NCI-H1105 (cell line): ENCODE results near the gene FHIT.
"Not testable (repeated sequence)": the region's sequence is repeated elsewhere in the genome, so short reads cannot be mapped to it uniquely, and the experiment has no call there.

Experiments
- DNase-seq: peaks from one replicate; lab custom pipeline; 2025; lab: John Stamatoyannopoulos, UW

FHIT gene

DNA sequence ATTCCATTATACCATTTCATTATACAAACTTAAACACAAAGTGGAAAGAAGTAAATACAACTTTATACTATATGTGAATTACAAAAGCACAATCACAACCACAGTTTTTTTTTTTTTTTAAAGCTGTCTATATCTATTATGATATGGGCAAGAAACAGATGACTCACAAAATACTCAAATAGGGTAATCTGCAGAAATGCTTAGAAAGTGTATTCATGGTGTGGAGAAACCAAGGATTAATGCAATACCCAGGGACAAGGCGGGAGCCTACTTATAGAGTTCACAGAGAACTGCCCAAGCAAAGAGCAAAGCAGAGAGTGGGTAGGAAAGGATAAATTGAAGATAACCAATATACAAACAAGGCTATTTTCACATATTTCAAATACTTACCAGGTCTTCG, 332.0 kb downstream of the FHIT start:
- no peak for DNase-seq

- peak; percentile 65 for DNase-seq
Observed at GRCh38 chr3:60917141-60917540, 334.1 kb downstream of the FHIT start.

DNA sequence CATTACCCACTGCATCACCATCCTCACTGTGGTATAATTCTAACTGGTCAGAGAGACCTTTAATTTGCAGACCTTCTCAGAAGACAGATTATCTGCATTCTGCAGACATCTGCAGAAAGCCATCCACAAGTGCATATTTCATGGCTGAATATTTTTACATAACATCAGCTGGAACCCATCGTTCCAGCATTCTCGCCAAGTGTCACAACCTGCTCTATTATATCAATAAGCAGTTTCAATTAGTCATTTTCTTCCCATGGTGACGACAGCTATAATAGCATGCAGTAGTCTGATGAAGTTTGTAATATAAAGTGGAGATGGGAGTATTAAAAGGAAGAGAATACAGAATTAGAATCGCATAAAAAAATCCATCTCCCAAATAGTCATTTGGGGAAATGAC, 334.7 kb downstream of the FHIT start:
- DNase-seq = no peak

- no peak for DNase-seq
Observed at GRCh38 chr3:60913474-60913873, 337.8 kb downstream of the FHIT start.

GRCh38 chr3:60912876-60913275, 338.4 kb downstream of the FHIT start:
- DNase-seq = no peak

GRCh38 chr3:60912142-60912541, 339.1 kb downstream of the FHIT start:
- no peak for DNase-seq

DNA sequence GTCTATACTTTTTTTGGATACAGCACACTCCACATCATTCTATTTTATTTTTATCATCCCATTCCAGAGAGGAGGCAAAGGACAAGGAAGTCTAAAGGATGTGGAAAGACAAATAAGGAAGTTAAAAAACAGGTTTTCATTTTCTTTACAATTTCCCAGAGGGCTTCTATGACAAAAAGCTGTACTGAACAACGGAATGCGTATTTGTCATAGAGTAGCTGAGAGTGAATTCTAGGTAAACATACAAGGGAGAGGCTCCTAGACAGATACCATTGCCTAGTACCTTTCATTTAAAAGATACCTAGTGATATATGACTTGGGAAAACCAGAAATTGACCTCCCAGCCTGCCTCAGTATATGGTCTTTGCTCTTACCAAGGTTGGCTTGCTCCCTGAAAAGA, 341.7 kb downstream of the FHIT start:
- no peak for DNase-seq

DNA sequence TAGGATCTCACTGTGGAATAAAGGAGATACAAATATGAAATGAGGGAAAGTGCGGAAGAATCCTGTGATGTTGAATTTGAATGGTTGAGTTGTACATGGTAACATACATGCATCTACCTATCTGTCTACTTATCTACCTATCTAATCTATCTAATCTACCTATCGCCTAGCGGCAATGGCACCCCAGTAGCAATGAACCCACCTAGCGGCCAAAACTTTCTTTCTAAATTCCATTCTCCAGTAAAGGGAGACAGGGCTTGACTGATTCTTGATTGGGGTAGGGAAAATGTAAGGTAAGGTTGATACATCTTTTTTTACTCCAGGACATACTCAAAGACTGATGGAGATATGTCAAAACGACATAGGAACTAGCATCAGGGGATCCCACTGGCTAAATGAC, 345.0 kb downstream of the FHIT start:
- no peak for DNase-seq

DNA sequence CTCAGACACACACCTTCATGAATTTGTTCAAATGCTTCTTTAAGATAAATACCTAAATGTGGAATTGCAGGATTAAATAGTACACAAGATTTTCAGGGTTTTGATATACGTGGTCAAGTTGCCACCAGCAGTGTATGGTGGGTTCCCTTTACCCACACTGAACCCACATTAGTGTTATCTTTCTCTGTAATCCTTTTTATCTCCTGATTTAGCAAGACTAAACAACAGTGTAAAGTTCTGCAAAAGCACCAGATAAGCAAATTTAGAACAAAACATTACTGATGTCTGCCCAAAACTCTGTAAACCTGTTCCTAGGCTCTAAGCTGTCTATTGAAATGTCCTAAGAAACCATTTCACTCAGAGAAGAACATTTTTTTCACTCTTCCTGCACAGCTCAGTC, 352.9 kb downstream of the FHIT start:
- DNase-seq = no peak

DNA sequence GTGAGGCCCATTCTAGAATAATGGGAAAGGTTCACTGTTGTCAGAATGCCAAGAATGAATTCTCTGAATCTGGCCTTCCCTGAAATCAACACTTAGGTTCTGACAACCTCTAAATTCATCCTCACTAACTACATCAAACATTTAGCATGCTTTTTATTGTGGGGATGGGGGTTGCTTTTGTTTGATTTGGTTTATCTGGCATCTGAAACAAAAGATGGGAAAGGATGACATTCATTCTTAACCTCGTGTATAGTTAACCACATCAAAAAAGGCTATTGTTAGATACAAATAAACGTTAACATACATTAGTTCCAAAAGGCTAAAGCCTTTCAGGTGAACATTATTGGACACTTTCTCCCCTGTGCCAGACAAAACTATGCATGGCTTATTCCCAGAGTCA, 357.3 kb downstream of the FHIT start:
- DNase-seq = no peak

- DNase-seq = no peak
Observed at GRCh38 chr3:60890226-60890625, 361.0 kb downstream of the FHIT start.

DNA sequence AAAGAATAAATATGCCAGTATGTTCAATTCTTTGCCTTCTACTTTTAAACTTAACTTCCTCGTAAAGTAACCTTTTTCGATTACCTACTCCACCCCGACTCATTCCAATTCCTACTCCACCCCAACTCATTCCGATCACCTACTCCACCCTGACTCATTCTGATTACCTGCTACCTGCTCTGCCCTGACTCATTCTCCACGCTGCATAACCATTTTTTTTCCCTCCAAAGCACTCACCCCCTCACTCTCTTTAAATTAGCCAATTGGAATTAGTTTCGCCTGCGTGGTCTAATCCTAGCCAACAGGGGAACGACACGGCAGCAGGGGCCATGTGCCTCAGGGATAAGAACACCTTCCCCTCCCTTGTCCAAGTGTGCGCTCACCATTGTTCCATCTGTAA, 362.3 kb downstream of the FHIT start:
- not testable (repeated sequence) for DNase-seq

DNA sequence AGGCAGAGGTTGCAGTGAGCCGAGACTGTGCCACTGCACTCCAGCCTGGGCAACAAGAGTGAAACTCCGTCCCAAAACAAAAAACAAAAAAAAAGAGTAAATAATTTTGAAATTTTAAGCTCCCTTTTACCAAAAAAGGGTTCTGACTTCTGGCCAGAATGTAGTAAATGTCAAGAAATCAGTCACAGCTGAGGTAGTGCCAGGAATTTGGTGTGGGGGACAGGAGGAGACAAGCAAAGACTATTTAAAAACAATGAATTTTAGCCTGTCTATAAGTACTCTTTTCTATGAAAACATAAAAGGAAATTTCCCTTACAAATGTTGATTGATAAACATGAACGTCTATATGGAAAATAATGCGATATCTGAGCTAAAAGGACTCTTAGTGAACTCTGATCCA, 363.7 kb downstream of the FHIT start:
- no peak for DNase-seq

DNA sequence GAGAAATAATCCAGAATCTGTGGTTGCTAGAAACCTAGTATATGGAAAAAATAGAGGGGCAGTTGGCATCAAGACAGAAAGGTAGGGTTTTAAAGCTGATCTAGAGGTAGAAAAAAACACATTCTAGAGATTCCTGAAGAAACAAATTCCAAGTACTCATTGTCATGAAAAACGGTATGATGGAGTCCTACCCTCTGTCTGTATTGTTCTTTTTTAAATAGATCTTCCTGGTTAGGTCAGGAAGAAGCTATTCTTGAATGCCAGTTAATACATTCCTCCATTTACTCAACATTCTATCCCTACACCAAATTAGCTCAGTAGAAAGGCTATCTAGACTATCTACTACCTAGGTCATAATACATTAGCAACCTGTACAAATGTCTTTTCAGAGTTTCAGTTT, 364.7 kb downstream of the FHIT start:
- no peak for DNase-seq

- DNase-seq = no peak
Observed at GRCh38 chr3:60884005-60884404, 367.2 kb downstream of the FHIT start.

- no peak for DNase-seq
Observed at GRCh38 chr3:60877188-60877587, 374.1 kb downstream of the FHIT start.

DNA sequence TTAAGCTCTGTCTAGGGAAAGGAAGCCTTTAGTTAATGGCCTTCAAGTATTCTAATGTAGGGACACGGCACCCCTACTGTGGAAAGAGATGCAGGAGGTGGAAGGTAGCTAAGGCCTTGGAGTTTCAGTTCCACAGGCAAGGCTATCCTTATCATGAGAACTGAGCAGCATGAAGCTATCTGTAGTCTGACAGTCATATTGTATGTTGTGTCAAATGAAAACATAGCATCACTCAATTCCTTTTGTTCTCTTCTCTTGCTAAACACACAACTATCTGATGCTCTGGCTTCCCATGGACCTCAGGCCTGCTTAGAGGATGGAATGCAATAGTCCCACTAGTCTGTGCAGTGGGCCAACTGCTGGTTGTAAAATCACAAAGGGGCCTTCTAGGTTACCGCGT, 380.9 kb downstream of the FHIT start:
- no peak for DNase-seq

GRCh38 chr3:60867200-60867599, 384.1 kb downstream of the FHIT start:
- no peak for DNase-seq

- DNase-seq = no peak
Observed at GRCh38 chr3:60856257-60857046, 394.8 kb downstream of the FHIT start.

GRCh38 chr3:60855250-60855649, 396.0 kb downstream of the FHIT start:
- DNase-seq = no peak

DNA sequence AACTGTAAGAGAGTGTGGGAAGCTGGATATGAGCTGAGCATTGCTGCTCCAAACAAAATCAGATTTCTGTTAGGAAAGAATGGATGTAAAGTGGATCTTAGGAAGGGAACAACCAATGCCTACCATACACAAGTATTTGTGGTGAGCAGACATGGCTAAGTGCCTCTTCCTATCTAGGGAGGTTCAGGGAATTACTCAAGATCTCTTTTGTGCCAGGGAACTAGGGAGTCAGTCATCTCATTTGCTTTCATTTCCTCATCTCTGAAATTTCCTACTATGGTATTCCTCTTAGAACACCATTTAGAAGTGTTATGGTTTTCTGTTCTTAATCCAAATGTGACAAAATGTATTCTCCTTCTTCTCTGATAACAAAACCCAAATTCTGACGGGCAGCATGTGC, 396.5 kb downstream of the FHIT start:
- DNase-seq = no peak

DNA sequence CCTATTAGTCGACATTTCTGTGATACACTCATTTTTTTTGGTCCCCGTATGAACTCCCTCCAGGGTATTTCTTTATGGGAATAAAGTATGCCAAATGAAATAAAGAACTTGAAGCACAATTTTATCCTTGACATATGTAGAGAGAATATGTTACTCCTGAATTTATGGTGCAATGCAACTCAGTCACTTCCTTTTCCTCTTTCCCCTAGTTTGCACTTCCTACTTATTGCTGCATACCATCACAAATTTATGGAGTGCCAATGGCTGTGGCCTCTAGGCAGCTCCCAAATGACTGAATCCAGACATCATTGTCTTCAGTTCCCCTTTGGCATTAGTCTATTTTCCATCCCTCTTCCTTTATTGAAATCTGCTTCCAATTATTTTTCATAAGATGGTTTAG, 403.5 kb downstream of the FHIT start:
- no peak for DNase-seq

DNA sequence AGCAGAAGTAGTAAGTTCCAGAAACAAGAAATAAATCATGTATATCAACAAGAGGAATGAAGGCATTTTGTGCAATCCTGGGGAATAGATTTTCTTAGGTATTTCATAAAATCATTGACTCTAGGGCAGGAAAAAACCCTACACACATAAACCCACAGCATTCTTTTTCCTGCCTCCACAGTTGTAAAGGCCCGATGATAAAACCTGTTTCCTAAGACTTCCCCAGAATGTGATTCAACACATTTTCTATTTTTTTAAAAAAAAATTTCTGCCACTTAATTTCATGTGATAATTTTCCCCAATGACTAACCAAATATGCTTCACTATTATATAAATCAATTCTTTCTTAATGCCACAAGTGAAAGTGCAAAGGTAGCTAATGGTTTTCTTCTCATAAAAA, 407.0 kb downstream of the FHIT start:
- no peak for DNase-seq

GRCh38 chr3:60841355-60841754, 409.9 kb downstream of the FHIT start:
- DNase-seq = no peak
